GM18507 (cell line): Measurements from ENCODE around the gene HTD2.
"Not testable (repeated sequence)": the region's sequence is repeated elsewhere in the genome, so short reads cannot be mapped to it uniquely, and the experiment has no call there.

Experiments used
- DNase-seq: peaks from one replicate; pipeline ENCODE4 v3.0.0; 2011; ENCODE audit warnings: low read depth; ENCODE audit not compliant: insufficient read length; ENCODE audit errors: extremely low spot score
- FAIRE-seq: peaks from 2 replicates; lab custom pipeline; 2011; peaks lifted over from hg19 to GRCh38; lab: Jason Lieb, UNC

The HTD2 gene

GRCh38 chr3:58305882-58306711 is at the start of gene HTD2, which contains the start of gene RPP14:
Gene HTD2, plus strand, starts transcription at chr3:58306520. Its CDS starts 11,094 bp downstream, at chr3:58317614.
Gene RPP14, plus strand, starts transcription at chr3:58306245. Its CDS starts 4,085 bp downstream, at chr3:58310330.
- DNase-seq = peak; percentile 91
- FAIRE-seq = peak; percentile 99

- DNase-seq = no peak
- FAIRE-seq = no peak
These were observed 47.8 kb upstream of the HTD2 start for GRCh38 chr3:58258392-58259055.

GRCh38 chr3:58260261-58260731 is 46.0 kb upstream of the HTD2 start:
- FAIRE-seq (no peak), DNase-seq (no peak)

GRCh38 chr3:58260733-58261132 is 45.6 kb upstream of the HTD2 start:
- DNase-seq (no peak), FAIRE-seq (no peak)

- DNase-seq (no peak), FAIRE-seq (peak; percentile 73)
These were observed 44.2 kb upstream of the HTD2 start for GRCh38 chr3:58261954-58262666.

- DNase-seq (no peak), FAIRE-seq (no peak)
These were observed 39.7 kb upstream of the HTD2 start for GRCh38 chr3:58266577-58266976.

GRCh38 chr3:58267543-58267942 is 38.8 kb upstream of the HTD2 start:
- DNase-seq, FAIRE-seq: not testable (repeated sequence)

- FAIRE-seq = no peak
These were observed 37.0 kb upstream of the HTD2 start for GRCh38 chr3:58269356-58269755.

GRCh38 chr3:58270485-58270884 is 35.8 kb upstream of the HTD2 start:
- no peak for FAIRE-seq
- no peak for DNase-seq

More at GRCh38 chr3:58269356-58269755, 37.0 kb upstream of the HTD2 start:
- DNase-seq = no peak

- no peak for DNase-seq
- FAIRE-seq = no peak
These were observed 34.3 kb upstream of the HTD2 start for GRCh38 chr3:58271901-58272501.

- no peak for DNase-seq
- FAIRE-seq = no peak
These were observed 33.4 kb upstream of the HTD2 start for GRCh38 chr3:58272891-58273290.

- FAIRE-seq, DNase-seq: not testable (repeated sequence)
These were observed 33.0 kb upstream of the HTD2 start for GRCh38 chr3:58273362-58273761.

- FAIRE-seq (no peak), DNase-seq (no peak)
These were observed 32.2 kb upstream of the HTD2 start for GRCh38 chr3:58274027-58274614.

- no peak for FAIRE-seq
- no peak for DNase-seq
These were observed 25.3 kb upstream of the HTD2 start for GRCh38 chr3:58281069-58281468.

GRCh38 chr3:58285334-58285733 is 21.0 kb upstream of the HTD2 start:
- DNase-seq = no peak
- FAIRE-seq = no peak

- no peak for DNase-seq
- no peak for FAIRE-seq
These were observed 19.0 kb upstream of the HTD2 start for GRCh38 chr3:58287354-58287753.

GRCh38 chr3:58288011-58288728 is 18.1 kb upstream of the HTD2 start:
- DNase-seq (no peak), FAIRE-seq (no peak)

GRCh38 chr3:58288964-58289613 is 17.2 kb upstream of the HTD2 start:
- DNase-seq, FAIRE-seq: not testable (repeated sequence)
